ENCODE measurements around the gene OR13C5. TPM values are rescaled to one million over a fixed set of nuclear protein-coding genes. Genes with fewer than 3 reads are reported as not detected.

The OR13C5 gene
- total RNA-seq, 1 experiment from 2014 or later, result not detected

- H3K36me3 ChIP-seq (ENCODE audit: control insufficient read depth in 1 of 2, insufficient read depth in 2 of 2, low read length in 2 of 2), result no peaks in the 10 kb centered on the region
- no peaks in the 10 kb centered on the region for H3K9me2 ChIP-seq (ENCODE audit: insufficient read depth)
- DNase-seq (ENCODE audit: low read depth, low spot score) (no peak), ATAC-seq (no peak)
- H3K4me1 ChIP-seq (ENCODE audit: control insufficient read depth in 1 of 2, insufficient read depth in 2 of 2, low read length in 2 of 2), result no peaks in the 10 kb centered on the region
- H3K4me2 ChIP-seq (ENCODE audit: low read length), result no peak overlapping the region
- no peaks in the 10 kb centered on the region for H3K79me2 ChIP-seq (ENCODE audit: insufficient read depth, low read length)
- H3K4me3 ChIP-seq (replicated peaks in 1 of 2; ENCODE audit: low read depth in 1 of 2, low read length in 2 of 2), result no peak overlapping the region
- no peak for TF ChIP-seq EGR1 (IDR thresholded peaks at IDR 0.05; ENCODE audit: low read depth)
- TF ChIP-seq, protein P1, sequence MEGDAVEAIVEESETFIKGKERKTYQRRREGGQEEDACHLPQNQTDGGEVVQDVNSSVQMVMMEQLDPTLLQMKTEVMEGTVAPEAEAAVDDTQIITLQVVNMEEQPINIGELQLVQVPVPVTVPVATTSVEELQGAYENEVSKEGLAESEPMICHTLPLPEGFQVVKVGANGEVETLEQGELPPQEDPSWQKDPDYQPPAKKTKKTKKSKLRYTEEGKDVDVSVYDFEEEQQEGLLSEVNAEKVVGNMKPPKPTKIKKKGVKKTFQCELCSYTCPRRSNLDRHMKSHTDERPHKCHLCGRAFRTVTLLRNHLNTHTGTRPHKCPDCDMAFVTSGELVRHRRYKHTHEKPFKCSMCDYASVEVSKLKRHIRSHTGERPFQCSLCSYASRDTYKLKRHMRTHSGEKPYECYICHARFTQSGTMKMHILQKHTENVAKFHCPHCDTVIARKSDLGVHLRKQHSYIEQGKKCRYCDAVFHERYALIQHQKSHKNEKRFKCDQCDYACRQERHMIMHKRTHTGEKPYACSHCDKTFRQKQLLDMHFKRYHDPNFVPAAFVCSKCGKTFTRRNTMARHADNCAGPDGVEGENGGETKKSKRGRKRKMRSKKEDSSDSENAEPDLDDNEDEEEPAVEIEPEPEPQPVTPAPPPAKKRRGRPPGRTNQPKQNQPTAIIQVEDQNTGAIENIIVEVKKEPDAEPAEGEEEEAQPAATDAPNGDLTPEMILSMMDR (IDR thresholded peaks at IDR 0.05 in 2 of 3, conservative IDR thresholded peaks at IDR 0.05 in 1 of 3; ENCODE audit: borderline replicate concordance in 1 of 3, insufficient read depth in 1 of 3, low read depth in 2 of 3, low read length in 2 of 3), result no peak
- ChIA-PET RAD21 (ENCODE audit: low non-redundant PET in 1 of 2, low total read pairs in 2 of 2, uncharacterized antibody in 2 of 2, unreplicated experiment in 2 of 2) (no interaction called here), POLR2A (no interaction called here), CTCF (no interaction called here)
- no peaks in the 10 kb centered on the region for H3K9me3 ChIP-seq (ENCODE audit: control insufficient read depth in 1 of 2, insufficient read depth in 1 of 2, low read depth in 1 of 2, low read length in 2 of 2)
- H3K27me3 ChIP-seq (ENCODE audit: insufficient read depth, low read length), result no peaks in the 10 kb centered on the region
- no peak overlapping the region for H3K27ac ChIP-seq (ENCODE audit: low read depth, low read length)
- H2AFZ ChIP-seq (ENCODE audit: low read depth, low read length, poor library complexity, severe bottlenecking), result no peak overlapping the region
- H4K20me1 ChIP-seq (ENCODE audit: insufficient read depth), result no peaks in the 10 kb centered on the region
- intact Hi-C loops (cut with micrococcal nuclease), result no loop called here
- no peak overlapping the region for H3K9ac ChIP-seq (ENCODE audit: low read length)
- no TSS peak for BruUV-seq (replicated peaks)
These were observed 9.6 kb downstream of the OR13C5 start for GRCh38 chr9:104589626-104590025.

DNA sequence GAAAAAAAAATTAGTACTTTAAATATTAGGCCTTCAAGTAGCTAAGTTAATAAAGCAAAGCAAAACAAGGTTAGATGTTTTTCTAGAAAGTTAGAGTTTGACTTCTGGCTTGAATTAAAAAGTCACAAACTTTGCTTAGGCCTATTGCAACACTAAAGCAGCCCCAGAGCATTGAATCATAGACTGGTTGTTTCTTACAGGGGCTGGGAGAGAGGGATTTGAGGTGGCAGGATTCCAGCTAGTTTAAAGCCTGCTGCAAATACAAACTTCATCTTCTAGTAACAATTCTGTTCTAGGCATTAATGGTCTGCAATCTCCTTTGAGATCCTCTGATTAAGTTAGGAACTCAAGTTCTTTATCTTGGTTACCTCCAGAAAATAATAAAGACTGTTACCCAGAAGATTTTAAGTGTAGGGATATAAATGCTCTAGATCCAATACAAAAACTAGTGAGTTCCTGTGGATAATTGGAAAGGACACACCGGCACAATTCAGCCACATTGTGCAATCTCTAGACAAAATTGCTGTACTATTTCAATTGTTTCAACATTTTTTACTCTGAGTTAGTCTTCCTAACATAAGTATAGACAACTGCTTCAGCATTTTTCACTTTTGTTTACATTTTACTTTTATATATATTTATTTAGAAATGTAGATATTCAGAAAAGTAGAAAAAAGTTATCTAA is 12.6 kb downstream of the OR13C5 start:
- Histone ChIP-seq H3K79me2 (ENCODE audit: insufficient read depth, low read length) (no peaks in the 10 kb centered on the region), H3K9me2 (ENCODE audit: insufficient read depth) (no peaks in the 10 kb centered on the region), H3K27ac (ENCODE audit: low read depth, low read length) (no peak overlapping the region), H3K4me3 (replicated peaks in 1 of 2; ENCODE audit: low read depth in 1 of 2, low read length in 2 of 2) (no peak overlapping the region), H2AFZ (ENCODE audit: low read depth, low read length, poor library complexity, severe bottlenecking) (no peak overlapping the region), H3K27me3 (ENCODE audit: insufficient read depth, low read length) (no peaks in the 10 kb centered on the region), H3K4me1 (ENCODE audit: control insufficient read depth in 1 of 2, insufficient read depth in 2 of 2, low read length in 2 of 2) (no peaks in the 10 kb centered on the region), H3K4me2 (ENCODE audit: low read length) (no peak overlapping the region), H3K9ac (ENCODE audit: low read length) (no peak overlapping the region), H3K36me3 (ENCODE audit: control insufficient read depth in 1 of 2, insufficient read depth in 2 of 2, low read length in 2 of 2) (no peaks in the 10 kb centered on the region), H3K9me3 (ENCODE audit: control insufficient read depth in 1 of 2, insufficient read depth in 1 of 2, low read depth in 1 of 2, low read length in 2 of 2) (no peaks in the 10 kb centered on the region), H4K20me1 (ENCODE audit: insufficient read depth) (no peaks in the 10 kb centered on the region)
- ChIA-PET RAD21 (ENCODE audit: low non-redundant PET in 1 of 2, low total read pairs in 2 of 2, uncharacterized antibody in 2 of 2, unreplicated experiment in 2 of 2) (no interaction called here), POLR2A (no interaction called here), CTCF (no interaction called here)
- TF ChIP-seq, protein P2, sequence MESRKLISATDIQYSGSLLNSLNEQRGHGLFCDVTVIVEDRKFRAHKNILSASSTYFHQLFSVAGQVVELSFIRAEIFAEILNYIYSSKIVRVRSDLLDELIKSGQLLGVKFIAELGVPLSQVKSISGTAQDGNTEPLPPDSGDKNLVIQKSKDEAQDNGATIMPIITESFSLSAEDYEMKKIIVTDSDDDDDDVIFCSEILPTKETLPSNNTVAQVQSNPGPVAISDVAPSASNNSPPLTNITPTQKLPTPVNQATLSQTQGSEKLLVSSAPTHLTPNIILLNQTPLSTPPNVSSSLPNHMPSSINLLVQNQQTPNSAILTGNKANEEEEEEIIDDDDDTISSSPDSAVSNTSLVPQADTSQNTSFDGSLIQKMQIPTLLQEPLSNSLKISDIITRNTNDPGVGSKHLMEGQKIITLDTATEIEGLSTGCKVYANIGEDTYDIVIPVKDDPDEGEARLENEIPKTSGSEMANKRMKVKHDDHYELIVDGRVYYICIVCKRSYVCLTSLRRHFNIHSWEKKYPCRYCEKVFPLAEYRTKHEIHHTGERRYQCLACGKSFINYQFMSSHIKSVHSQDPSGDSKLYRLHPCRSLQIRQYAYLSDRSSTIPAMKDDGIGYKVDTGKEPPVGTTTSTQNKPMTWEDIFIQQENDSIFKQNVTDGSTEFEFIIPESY (IDR thresholded peaks at IDR 0.05; ENCODE audit: extremely low read depth, insufficient replicate concordance, low read length), result no peak
- no peak for TF ChIP-seq ZFX (IDR thresholded peaks at IDR 0.05)
- TF ChIP-seq JUND (IDR thresholded peaks at IDR 0.05), result no peak
- no peak for TF ChIP-seq ELF1 (IDR thresholded peaks at IDR 0.05; ENCODE audit: borderline replicate concordance, low read depth)
- no peak for TF ChIP-seq FOSL1 (IDR thresholded peaks at IDR 0.05; ENCODE audit: low read depth)
- TF ChIP-seq CEBPB (IDR thresholded peaks at IDR 0.05; ENCODE audit: low read depth), result no peak
- TF ChIP-seq, protein P3, sequence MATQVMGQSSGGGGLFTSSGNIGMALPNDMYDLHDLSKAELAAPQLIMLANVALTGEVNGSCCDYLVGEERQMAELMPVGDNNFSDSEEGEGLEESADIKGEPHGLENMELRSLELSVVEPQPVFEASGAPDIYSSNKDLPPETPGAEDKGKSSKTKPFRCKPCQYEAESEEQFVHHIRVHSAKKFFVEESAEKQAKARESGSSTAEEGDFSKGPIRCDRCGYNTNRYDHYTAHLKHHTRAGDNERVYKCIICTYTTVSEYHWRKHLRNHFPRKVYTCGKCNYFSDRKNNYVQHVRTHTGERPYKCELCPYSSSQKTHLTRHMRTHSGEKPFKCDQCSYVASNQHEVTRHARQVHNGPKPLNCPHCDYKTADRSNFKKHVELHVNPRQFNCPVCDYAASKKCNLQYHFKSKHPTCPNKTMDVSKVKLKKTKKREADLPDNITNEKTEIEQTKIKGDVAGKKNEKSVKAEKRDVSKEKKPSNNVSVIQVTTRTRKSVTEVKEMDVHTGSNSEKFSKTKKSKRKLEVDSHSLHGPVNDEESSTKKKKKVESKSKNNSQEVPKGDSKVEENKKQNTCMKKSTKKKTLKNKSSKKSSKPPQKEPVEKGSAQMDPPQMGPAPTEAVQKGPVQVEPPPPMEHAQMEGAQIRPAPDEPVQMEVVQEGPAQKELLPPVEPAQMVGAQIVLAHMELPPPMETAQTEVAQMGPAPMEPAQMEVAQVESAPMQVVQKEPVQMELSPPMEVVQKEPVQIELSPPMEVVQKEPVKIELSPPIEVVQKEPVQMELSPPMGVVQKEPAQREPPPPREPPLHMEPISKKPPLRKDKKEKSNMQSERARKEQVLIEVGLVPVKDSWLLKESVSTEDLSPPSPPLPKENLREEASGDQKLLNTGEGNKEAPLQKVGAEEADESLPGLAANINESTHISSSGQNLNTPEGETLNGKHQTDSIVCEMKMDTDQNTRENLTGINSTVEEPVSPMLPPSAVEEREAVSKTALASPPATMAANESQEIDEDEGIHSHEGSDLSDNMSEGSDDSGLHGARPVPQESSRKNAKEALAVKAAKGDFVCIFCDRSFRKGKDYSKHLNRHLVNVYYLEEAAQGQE (IDR thresholded peaks at IDR 0.05; ENCODE audit: low read depth), result no peak
- TF ChIP-seq RAD21 (IDR thresholded peaks at IDR 0.05; ENCODE audit: low read depth), result no peak
- no peak for TF ChIP-seq EZH2phosphoT487 (IDR thresholded peaks at IDR 0.05; ENCODE audit: borderline replicate concordance)
- intact Hi-C loops (cut with micrococcal nuclease), result no loop called here
- no peak for DNase-seq (ENCODE audit: low read depth, low spot score)
- BruUV-seq (replicated peaks), result no TSS peak
- ATAC-seq, result no peak
